Endothelial cell of umbilical vein (primary cell): ENCODE measurements around the gene RNF11. TPM values are rescaled to one million over a fixed set of nuclear protein-coding genes. Genes with fewer than 3 reads are reported as not detected.
A peak's percentile ranks its signal among the peaks of the same experiment; 100 is the strongest.

Source experiments
- BruUV-seq: library from RNA; stranded (reverse); fragments of 400-500 nt; replicated peaks from 2 replicates; lab custom pipeline; 2021; lab: Mats Ljungman, UMichigan
- CTCF ChIA-PET: fragments of 300-600, 350-600 bp; sonication (Branson Sonifier 250); formaldehyde crosslinking; loops from one replicate; lab custom pipeline; 2021; ENCODE audit warnings: antibody characterized with exemption, inconsistent platforms; lab: Charles Lee
- POLR2A ChIA-PET: fragments of 300-600, 350-600 bp; sonication (Branson Sonifier 250); formaldehyde crosslinking; loops from one replicate; lab custom pipeline; 2021; ENCODE audit warnings: antibody characterized with exemption, inconsistent platforms; lab: Charles Lee
- DNase-seq: peaks from one replicate; pipeline ENCODE4 v3.0.0-alpha.2; 2011; ENCODE audit warnings: low read depth, low spot score
- FAIRE-seq: peaks from 2 replicates; lab custom pipeline; 2011; peaks lifted over from hg19 to GRCh38; lab: Jason Lieb, UNC
- H2AFZ ChIP-seq: 2 replicates; pipeline ENCODE4 v1.6.0; 2012; ENCODE audit warnings: low read depth, low read length, control low read depth, inconsistent platforms
- H3K27ac ChIP-seq: 2 replicates; pipeline ENCODE4 v1.5.1; 2011; ENCODE audit warnings: low read depth, mild to moderate bottlenecking, control low read depth, low read length, moderate library complexity; ENCODE audit not compliant: insufficient read depth
- H3K27me3 ChIP-seq, 2 experiments: 2 replicates each; pipeline versions ENCODE4 v1.6.0 to v1.6.1; 2011; ENCODE audit warnings: low read length in 2 of 2, mixed read lengths in 1 of 2; ENCODE audit not compliant: control insufficient read depth in 2 of 2, insufficient read depth in 2 of 2
- H3K36me3 ChIP-seq, 2 experiments: 2 replicates in 1 of 2; 3 replicates in 1 of 2; pipeline ENCODE4 v1.5.1; 2011; ENCODE audit warnings: low read length in 2 of 2, mild to moderate bottlenecking in 1 of 2, moderate library complexity in 1 of 2; ENCODE audit not compliant: control insufficient read depth in 2 of 2, insufficient read depth in 2 of 2; ENCODE audit errors: extremely low read depth in 1 of 2
- H3K4me1 ChIP-seq: 3 replicates; pipeline ENCODE4 v1.5.1; 2011; ENCODE audit warnings: mild to moderate bottlenecking, low read length; ENCODE audit not compliant: control insufficient read depth, insufficient read depth; ENCODE audit errors: extremely low read depth
- H3K4me2 ChIP-seq: 2 replicates; pipeline ENCODE4 v1.6.1; 2011; ENCODE audit warnings: low read length, control low read depth, mixed read lengths; ENCODE audit not compliant: insufficient read depth
- H3K4me3 ChIP-seq, 3 experiments: fragments of 200-600 bp in 1 of 3; sonication (generic), shearing (Covaris generic) in 1 of 3; replicated peaks in 1 of 3; 2 replicates each; pipeline ENCODE4 v1.5.1; 2011 to 2016; ENCODE audit warnings: control low read depth in 3 of 3, low read length in 3 of 3, mild to moderate bottlenecking in 2 of 3, inconsistent platforms in 1 of 3, low read depth in 1 of 3, moderate library complexity in 1 of 3; ENCODE audit not compliant: insufficient read depth in 1 of 3
- H3K79me2 ChIP-seq: 2 replicates; pipeline ENCODE4 v1.6.0; 2012; ENCODE audit warnings: low read length, inconsistent platforms; ENCODE audit not compliant: control insufficient read depth, insufficient read depth
- H3K9ac ChIP-seq: replicated peaks from 2 replicates; pipeline ENCODE3; 2011; ENCODE audit warnings: low read length, control low read depth; ENCODE audit not compliant: insufficient read depth; ENCODE audit errors: extremely low read depth
- H3K9me1 ChIP-seq: replicated peaks from 3 replicates; pipeline ENCODE4 v1.6.0; 2011; ENCODE audit warnings: mild to moderate bottlenecking, low read length; ENCODE audit not compliant: control insufficient read depth, insufficient read depth; ENCODE audit errors: extremely low read depth
- H3K9me3 ChIP-seq: replicated peaks from 2 replicates; pipeline ENCODE4 v1.5.1; 2012; ENCODE audit warnings: low read length, inconsistent platforms; ENCODE audit not compliant: control insufficient read depth, insufficient read depth
- H4K20me1 ChIP-seq: replicated peaks from 2 replicates; pipeline ENCODE3; 2011; ENCODE audit warnings: mild to moderate bottlenecking, low read length; ENCODE audit not compliant: control insufficient read depth, insufficient read depth; ENCODE audit errors: extremely low read depth
- CTCF ChIP-seq, 2 donors: IDR thresholded peaks; 1 replicate in 1 of 2; 2 replicates in 1 of 2; pipeline ENCODE4 v1.5.1; 2011; ENCODE audit warnings: low read length in 2 of 2, mild to moderate bottlenecking in 2 of 2, moderate library complexity in 2 of 2, control low read depth in 1 of 2, inconsistent platforms in 1 of 2, low read depth in 1 of 2; ENCODE audit not compliant: insufficient read depth in 1 of 2; ENCODE audit errors: extremely low read depth in 1 of 2
- EZH2 ChIP-seq: IDR thresholded peaks from 2 replicates; pipeline ENCODE4 v1.6.1; 2012; ENCODE audit warnings: borderline replicate concordance, low read depth, mild to moderate bottlenecking, moderate library complexity, low read length, inconsistent platforms; ENCODE audit not compliant: severe bottlenecking
- FOS ChIP-seq: IDR thresholded peaks from 2 replicates; pipeline ENCODE4 v1.6.1; 2011; ENCODE audit warnings: mild to moderate bottlenecking, low read length, moderate library complexity, borderline replicate concordance; ENCODE audit not compliant: insufficient read depth
- GATA2 ChIP-seq: IDR thresholded peaks from 2 replicates; pipeline ENCODE4 v1.7.0; 2011; ENCODE audit warnings: low read depth, mild to moderate bottlenecking, moderate library complexity, mixed read lengths, low read length; ENCODE audit not compliant: insufficient read length, insufficient read depth
- JUN ChIP-seq: IDR thresholded peaks from 2 replicates; pipeline ENCODE4 v1.6.1; 2011; ENCODE audit warnings: borderline replicate concordance, low read depth; ENCODE audit not compliant: insufficient read length, insufficient read depth
- MAX ChIP-seq: IDR thresholded peaks from 2 replicates; pipeline ENCODE4 v1.6.1; 2011; ENCODE audit not compliant: insufficient read depth, insufficient read length
- MYC ChIP-seq: IDR thresholded peaks from one replicate; pipeline ENCODE4 v1.6.1; 2011; ENCODE audit warnings: mild to moderate bottlenecking, low read depth, low read length
- POLR2A ChIP-seq: IDR thresholded peaks from 2 replicates; pipeline ENCODE4 v1.6.1; 2012; ENCODE audit warnings: low read depth, mild to moderate bottlenecking, control low read depth, low read length
- POLR2AphosphoS5 ChIP-seq: IDR thresholded peaks from 2 replicates; pipeline ENCODE4 v1.6.1; 2012; ENCODE audit warnings: low read depth, mild to moderate bottlenecking, control low read depth, low read length, moderate library complexity; ENCODE audit not compliant: insufficient read depth
- dilution Hi-C: fragments of 300-500 bp; cut with MboI; formaldehyde crosslinking; loops from one replicate; pipeline ENCODE4 v1.15.0; 2019; ENCODE audit warnings: low sequenced_read_pairs; ENCODE audit not compliant: extremely low pct_ligation_motif_present
- intact Hi-C: fragments of 100-400 bp; cut with micrococcal nuclease; formaldehyde crosslinking; loops from one replicate; pipeline ENCODE4 v1.10.0; 2022
- polyA plus RNA-seq, 4 experiments: library from polyadenylated mRNA; depleted of rRNA in 3 of 4; stranded (reverse) in 3 of 4; unstranded in 1 of 4; fragments of >200 nt; gene quantifications; 2 replicates each; pipeline versions ENCODE4 v1.2.1 to v1.2.3, GENCODE V29; 2011 to 2012; ENCODE audit warnings: missing spikeins in 1 of 4
- total RNA-seq: library from RNA; stranded (reverse); gene quantifications from 2 replicates; pipeline ENCODE4 v1.2.3, GENCODE V29; 2021

Gene RNF11
- total and polyA plus RNA-seq, 2 donors (not counting 3 experiments of a cell fraction or from before 2014, with no cell fraction given), result 75.2 to 82.9 TPM

GRCh38 chr1:51304360-51304759 is 68.3 kb downstream of the RNF11 start:
- no peaks in the 10 kb centered on the region for H3K36me3 ChIP-seq
- H3K4me1 ChIP-seq, result peaks cover 19% of the 10 kb centered on the region
- no peaks in the 10 kb centered on the region for H3K9me1 ChIP-seq
- dilution Hi-C loops (no loop called here), intact Hi-C loops (no loop called here)
- H3K79me2 ChIP-seq, result no peaks in the 10 kb centered on the region
- BruUV-seq, result no TSS peak
- peak overlapping the region; percentile 32 for H3K4me2 ChIP-seq
- peak overlapping the region; percentile 52 for H2AFZ ChIP-seq
- peak overlapping the region; percentile 25 for H3K27ac ChIP-seq
- no peak overlapping the region for H3K9ac ChIP-seq
- no peak overlapping the region for H3K4me3 ChIP-seq
- ChIA-PET CTCF (interaction anchor here (0.7 to 2.7 kb wide), 4 partner anchors 7 to 231 kb away, joined by 3 to 11 read pairs (median 4); no protein-coding TSS in a partner anchor), POLR2A (no interaction called here)
- no peak for FAIRE-seq
- no peak for DNase-seq
- no peak for TF ChIP-seq FOS
- TF ChIP-seq EZH2, result no peak
- no peak for TF ChIP-seq MAX
- no peak for TF ChIP-seq MYC
- no peaks in the 10 kb centered on the region for H3K9me3 ChIP-seq
- H3K27me3 ChIP-seq, result no peaks in the 10 kb centered on the region
- H4K20me1 ChIP-seq, result no peaks in the 10 kb centered on the region

GRCh38 chr1:51305371-51305823 is 69.3 kb downstream of the RNF11 start:
- no peak overlapping the region for H3K4me2 ChIP-seq
- no peak overlapping the region for H2AFZ ChIP-seq
- H3K9me3 ChIP-seq, result no peaks in the 10 kb centered on the region
- no peaks in the 10 kb centered on the region for H3K79me2 ChIP-seq
- H3K9me1 ChIP-seq, result no peaks in the 10 kb centered on the region
- peak; percentile 28 for DNase-seq
- no TSS peak for BruUV-seq
- no peak overlapping the region for H3K27ac ChIP-seq
- intact Hi-C loops, result no loop called here
- no peaks in the 10 kb centered on the region for H3K36me3 ChIP-seq
- H3K9ac ChIP-seq, result no peak overlapping the region
- dilution Hi-C loops, result no loop called here
- CTCF ChIA-PET, result interaction anchor here (0.7 to 2.7 kb wide), 6 partner anchors 8 to 531 kb away, joined by 3 to 11 read pairs (median 3); no protein-coding TSS in a partner anchor
- no peak for TF ChIP-seq EZH2
- no peak for TF ChIP-seq CTCF (IDR thresholded peaks at IDR 0.05; ENCODE audit: extremely low read depth in 1 of 2, insufficient read depth in 1 of 2, low read depth in 1 of 2, low read length in 2 of 2)
- no peak for TF ChIP-seq FOS
- no peak for TF ChIP-seq POLR2A
- no peak for TF ChIP-seq GATA2
- no peak for TF ChIP-seq JUN
- TF ChIP-seq MYC, result no peak
- TF ChIP-seq POLR2AphosphoS5, result no peak
- no peak for TF ChIP-seq MAX
- H3K4me3 ChIP-seq, result no peak overlapping the region
- H3K27me3 ChIP-seq, result no peaks in the 10 kb centered on the region
- peak; percentile 21 for FAIRE-seq
- peaks cover 20% of the 10 kb centered on the region for H3K4me1 ChIP-seq
- POLR2A ChIA-PET, result no interaction called here
- H4K20me1 ChIP-seq, result no peaks in the 10 kb centered on the region
